Measurements from ENCODE around the gene JPH2.

JPH2 gene

GRCh38 chr20:44154521-44155001, 32.4 kb downstream of the JPH2 start:
- H3K4me3 ChIP-seq (ENCODE audit: control insufficient read depth, low read depth, low read length), result no peak overlapping the region
- no peak for DNase-seq (ENCODE audit: low read depth)
- TF ChIP-seq, protein P1, sequence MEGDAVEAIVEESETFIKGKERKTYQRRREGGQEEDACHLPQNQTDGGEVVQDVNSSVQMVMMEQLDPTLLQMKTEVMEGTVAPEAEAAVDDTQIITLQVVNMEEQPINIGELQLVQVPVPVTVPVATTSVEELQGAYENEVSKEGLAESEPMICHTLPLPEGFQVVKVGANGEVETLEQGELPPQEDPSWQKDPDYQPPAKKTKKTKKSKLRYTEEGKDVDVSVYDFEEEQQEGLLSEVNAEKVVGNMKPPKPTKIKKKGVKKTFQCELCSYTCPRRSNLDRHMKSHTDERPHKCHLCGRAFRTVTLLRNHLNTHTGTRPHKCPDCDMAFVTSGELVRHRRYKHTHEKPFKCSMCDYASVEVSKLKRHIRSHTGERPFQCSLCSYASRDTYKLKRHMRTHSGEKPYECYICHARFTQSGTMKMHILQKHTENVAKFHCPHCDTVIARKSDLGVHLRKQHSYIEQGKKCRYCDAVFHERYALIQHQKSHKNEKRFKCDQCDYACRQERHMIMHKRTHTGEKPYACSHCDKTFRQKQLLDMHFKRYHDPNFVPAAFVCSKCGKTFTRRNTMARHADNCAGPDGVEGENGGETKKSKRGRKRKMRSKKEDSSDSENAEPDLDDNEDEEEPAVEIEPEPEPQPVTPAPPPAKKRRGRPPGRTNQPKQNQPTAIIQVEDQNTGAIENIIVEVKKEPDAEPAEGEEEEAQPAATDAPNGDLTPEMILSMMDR (conservative IDR thresholded peaks at IDR 0.05; ENCODE audit: control insufficient read depth, insufficient read depth, low read depth, low read length), result no peak

DNA sequence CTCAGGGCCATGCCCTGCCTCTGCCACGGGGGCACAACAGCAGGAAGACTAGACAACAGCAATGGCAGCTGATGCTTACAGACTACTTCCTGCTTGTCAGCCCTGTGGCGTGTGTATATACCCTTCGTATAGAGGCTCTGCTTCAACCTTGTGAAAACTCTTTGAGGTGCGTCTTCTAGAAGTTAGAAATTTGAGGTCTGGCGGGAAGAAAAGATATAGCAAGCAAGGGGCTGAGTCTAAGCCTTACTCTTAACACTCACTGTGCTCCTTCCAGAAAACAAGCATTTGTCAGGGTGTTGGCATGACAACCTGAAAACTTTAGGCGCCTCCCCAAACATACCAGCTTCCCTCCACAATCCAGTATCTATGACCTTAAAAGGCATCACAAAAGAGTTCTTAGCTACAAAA, 33.3 kb downstream of the JPH2 start:
- DNase-seq (ENCODE audit: low read depth), result no peak
- TF ChIP-seq, protein P1 (conservative IDR thresholded peaks at IDR 0.05; ENCODE audit: control insufficient read depth, insufficient read depth, low read depth, low read length), result no peak
- no peak overlapping the region for H3K4me3 ChIP-seq (ENCODE audit: control insufficient read depth, low read depth, low read length)

DNA sequence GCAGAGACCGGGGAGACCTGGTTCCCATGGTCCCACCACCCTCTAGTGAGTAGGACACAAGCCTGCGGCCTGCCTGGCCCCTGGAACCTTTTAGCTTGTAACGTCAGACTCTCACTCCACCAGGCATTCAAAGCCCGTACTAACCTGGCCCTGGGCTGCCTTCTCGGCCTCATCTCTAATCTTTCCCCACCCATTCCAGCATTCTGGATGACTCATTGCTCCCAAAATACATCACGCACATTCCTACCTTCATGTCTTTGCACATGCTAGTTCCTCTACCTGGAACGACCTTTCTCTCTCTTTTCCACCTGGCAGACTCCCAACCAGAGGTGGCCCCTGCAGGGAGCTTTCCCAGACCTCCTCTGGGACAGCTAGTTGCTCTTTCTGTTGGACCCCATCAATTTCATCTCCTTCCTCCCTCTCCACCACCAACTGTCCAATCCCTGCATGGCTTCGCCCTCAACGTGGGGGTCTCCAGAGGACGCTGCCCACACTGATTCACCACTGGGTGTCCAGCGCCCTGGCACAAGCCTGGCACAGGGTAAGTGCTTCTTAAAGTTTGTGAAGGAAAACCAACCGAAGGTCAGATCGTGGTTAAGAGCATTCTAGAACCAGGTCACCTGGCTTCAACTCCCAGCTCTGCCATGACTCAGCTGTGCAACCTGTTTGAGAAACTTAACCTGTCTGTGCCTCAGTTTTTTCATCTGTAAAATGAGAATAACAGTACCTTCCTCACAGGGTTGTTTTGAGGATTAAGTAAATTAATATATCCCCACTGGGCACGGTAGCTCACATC, 35.2 kb downstream of the JPH2 start:
- DNase-seq (ENCODE audit: low read depth), result no peak
- TF ChIP-seq, protein P1 (conservative IDR thresholded peaks at IDR 0.05; ENCODE audit: control insufficient read depth, insufficient read depth, low read depth, low read length), result no peak
- no peak overlapping the region for H3K4me3 ChIP-seq (ENCODE audit: control insufficient read depth, low read depth, low read length)

DNA sequence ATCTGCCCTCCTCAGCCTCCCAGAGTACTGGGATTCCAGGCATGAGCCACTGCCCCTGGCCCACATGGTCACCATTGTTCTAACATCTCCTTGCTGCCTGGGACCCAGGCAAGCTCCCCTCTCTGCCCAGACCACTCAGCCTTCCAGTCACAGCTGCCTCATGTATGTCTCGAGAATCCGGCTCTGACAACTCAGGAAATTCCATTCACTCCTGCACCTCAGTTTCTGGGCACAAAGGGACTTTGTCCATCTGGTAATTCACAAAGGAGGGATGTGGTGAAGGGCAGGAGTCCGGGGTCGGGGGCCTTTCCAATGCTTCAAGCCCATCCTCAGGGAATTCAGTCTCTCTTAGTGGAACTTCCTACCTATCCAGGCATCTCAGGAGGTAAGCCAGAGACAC, 40.7 kb downstream of the JPH2 start:
- TF ChIP-seq, protein P1 (conservative IDR thresholded peaks at IDR 0.05; ENCODE audit: control insufficient read depth, insufficient read depth, low read depth, low read length), result no peak
- no peak for DNase-seq (ENCODE audit: low read depth)

GRCh38 chr20:44145131-44145775, 41.7 kb downstream of the JPH2 start:
- TF ChIP-seq, protein P1 (conservative IDR thresholded peaks at IDR 0.05; ENCODE audit: control insufficient read depth, insufficient read depth, low read depth, low read length), result no peak
- no peak overlapping the region for H3K4me3 ChIP-seq (ENCODE audit: control insufficient read depth, low read depth, low read length)
- DNase-seq (ENCODE audit: low read depth), result no peak

More for the DNA sequence above, 40.7 kb downstream of the JPH2 start:
- no peak overlapping the region for H3K4me3 ChIP-seq (ENCODE audit: control insufficient read depth, low read depth, low read length)

DNA sequence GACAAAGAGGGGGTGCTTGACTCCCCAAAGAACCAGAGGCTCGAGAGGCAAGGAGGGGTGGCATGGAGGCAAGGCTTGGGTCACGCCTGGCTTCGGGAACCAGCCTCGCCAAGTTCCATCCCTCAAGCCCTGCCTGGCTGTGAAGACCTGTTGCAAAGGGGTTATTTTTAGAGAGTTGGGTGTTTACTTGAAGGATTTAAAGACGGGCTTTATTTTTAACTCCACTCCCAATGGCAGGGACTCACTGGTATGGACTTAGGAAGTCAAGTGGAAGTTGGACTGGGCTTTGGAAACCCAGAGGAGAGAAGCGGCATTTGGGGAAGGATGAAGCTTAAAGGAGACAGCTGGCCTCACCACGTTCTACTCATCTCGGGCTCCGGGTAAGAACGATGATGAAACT, 43.1 kb downstream of the JPH2 start:
- H3K4me3 ChIP-seq (ENCODE audit: control insufficient read depth, low read depth, low read length), result no peak overlapping the region
- no peak for DNase-seq (ENCODE audit: low read depth)
- TF ChIP-seq, protein P1 (conservative IDR thresholded peaks at IDR 0.05; ENCODE audit: control insufficient read depth, insufficient read depth, low read depth, low read length), result no peak

Measured in fibroblast of mammary gland (primary cell).